Spleen (tissue), 11 donors: ENCODE measurements around the gene TSSC4. TPM values are rescaled to one million over a fixed set of nuclear protein-coding genes. Genes with fewer than 3 reads are reported as not detected.

ENCODE experiments used
- DNase-seq: peaks from one replicate; pipeline ENCODE4 v3.0.0-alpha.2; 2020
- H3K27ac ChIP-seq, 8 donors: fragments of 200-600 bp; sonication (generic) in 7 of 8; 1 replicate in 4 of 8; 2 replicates in 4 of 8; pipeline versions ENCODE4 v1.5.0 to v1.8.0; 2016 to 2021; ENCODE audit warnings: inconsistent platforms in 4 of 8, mild to moderate bottlenecking in 4 of 8, moderate library complexity in 1 of 8
- H3K27me3 ChIP-seq, 7 donors: fragments of 200-600 bp; sonication (generic) in 6 of 7; replicated peaks in 1 of 7; 1 replicate in 4 of 7; 2 replicates in 3 of 7; pipeline versions ENCODE4 v1.5.0 to v1.8.0; 2016 to 2021; ENCODE audit warnings: inconsistent platforms in 3 of 7, mild to moderate bottlenecking in 1 of 7
- H3K36me3 ChIP-seq, 6 donors: fragments of 200-600 bp; sonication (generic) in 5 of 6; 1 replicate in 4 of 6; 2 replicates in 2 of 6; pipeline versions ENCODE4 v1.5.0 to v1.8.0; 2016 to 2021; ENCODE audit warnings: inconsistent platforms in 2 of 6
- H3K4me1 ChIP-seq, 6 donors: fragments of 200-600 bp; sonication (generic) in 5 of 6; 1 replicate in 3 of 6; 2 replicates in 3 of 6; pipeline versions ENCODE4 v1.5.0 to v1.8.0; 2016 to 2021; ENCODE audit warnings: inconsistent platforms in 3 of 6
- H3K4me3 ChIP-seq, 8 donors: fragments of 200-600 bp; sonication (generic) in 7 of 8; 1 replicate in 4 of 8; 2 replicates in 4 of 8; pipeline versions ENCODE4 v1.5.0 to v1.8.0; 2016 to 2021; ENCODE audit warnings: inconsistent platforms in 4 of 8, mild to moderate bottlenecking in 4 of 8, moderate library complexity in 2 of 8
- H3K9me3 ChIP-seq, 8 donors: fragments of 200-600 bp; sonication (generic) in 7 of 8; 1 replicate in 4 of 8; 2 replicates in 4 of 8; pipeline versions ENCODE4 v1.5.0 to v1.8.0; 2016 to 2021; ENCODE audit warnings: inconsistent platforms in 4 of 8
- CTCF ChIP-seq, 11 experiments: fragments of 200-600 bp in 7 of 11; fragments of 450-650 bp in 4 of 11; sonication (generic) in 4 of 11; IDR thresholded peaks in 8 of 11; conservative IDR thresholded peaks in 3 of 11; 1 replicate in 7 of 11; 2 replicates in 4 of 11; pipeline versions ENCODE4 v1.4.0 to v1.8.0; 2016 to 2021; ENCODE audit warnings: antibody characterized with exemption in 11 of 11, inconsistent platforms in 4 of 11, mild to moderate bottlenecking in 1 of 11
- POLR2A ChIP-seq, 3 donors: fragments of 450-650 bp; IDR thresholded peaks; one replicate each; pipeline ENCODE4 v1.5.1; 2017; ENCODE audit warnings: antibody characterized with exemption in 3 of 3, mild to moderate bottlenecking in 1 of 3
- POLR2AphosphoS5 ChIP-seq, 3 donors: sonication (generic); formaldehyde crosslinking; IDR thresholded peaks; one replicate each; pipeline ENCODE4 v1.5.1; 2017; ENCODE audit warnings: antibody characterized with exemption in 3 of 3
- WGBS, 5 donors: extraction: QIAGEN DNeasy Blood & Tissue Kit in 3 of 5; methylation state at CpG; one replicate each; pipeline versions ENCODE4 v1.1.5 to v1.1.7; 2013 to 2018; 5-methylcytosine and 5-hydroxymethylcytosine counted together
- intact Hi-C: fragments of 100-400 bp; cut with DNase I; formaldehyde crosslinking; loops from one replicate; pipeline ENCODE4 v1.15.0; 2023; ENCODE audit warnings: low total_unique reads
- polyA plus RNA-seq, 3 donors: library from polyadenylated mRNA; stranded (reverse); fragments of 200-250 nt; gene quantifications; one replicate each; pipeline ENCODE4 v1.2.1, GENCODE V29; 2013
- total RNA-seq, 7 donors: library from RNA; depleted of rRNA in 3 of 7; stranded (reverse); fragments of >200 nt in 3 of 7; fragmentation: NEBNext Ultra II Directional in 4 of 7; extraction: Animal tissue kit (Norgen Biotek cat#: 25700) in 4 of 7; gene quantifications; one replicate each; pipeline versions ENCODE4 v1.1.0 to v1.2.1, GENCODE V29; 2016 to 2021
- donor health status: healthy with polysubstance abuse.
- donor health status: DM: no; HTN: no; CAD: no; lungs with moderate emphysema.
- donor health status: DM: no; HTN: no; CAD: no.
- donor health status: Bipolar disorder and iron deficiency.
- donor health status: healthy.
- donor health status: DM: no; HTN: no; CAD: no.
- donor health status: DM: yes; HTN: yes; CAD: no.

The TSSC4 gene
- total and polyA plus RNA-seq, 10 donors = 28.7 to 94.4 (median 43.7) TPM

- Histone ChIP-seq H3K4me1 (peaks cover 0 to 7% (median 0%) of the 10 kb centered on the region in 6 donors), H3K4me3 (no peak overlapping the region), H3K27ac (no peak overlapping the region), H3K9me3 (no peaks in the 10 kb centered on the region), H3K36me3 (no peaks in the 10 kb centered on the region), H3K27me3 (no peaks in the 10 kb centered on the region)
- intact Hi-C loops = no loop called here
- no peak for DNase-seq
- WGBS, 5 donors = 87 to 96% (median 94%) methylated on average over 5 to 9 of the region's 9 CpGs
- TF ChIP-seq POLR2A (IDR thresholded peaks at IDR 0.05) (no peak), CTCF (IDR thresholded peaks at IDR 0.05 in 8 of 11, conservative IDR thresholded peaks at IDR 0.05 in 3 of 11) (no peak), POLR2AphosphoS5 (IDR thresholded peaks at IDR 0.05) (no peak)
These were observed 41.0 kb upstream of the TSSC4 start for GRCh38 chr11:2359557-2359956.

- Histone ChIP-seq H3K4me3 (no peak overlapping the region), H3K9me3 (no peaks in the 10 kb centered on the region), H3K27me3 (no peaks in the 10 kb centered on the region), H3K4me1 (peaks cover 0 to 7% (median 0%) of the 10 kb centered on the region in 6 donors), H3K36me3 (no peaks in the 10 kb centered on the region), H3K27ac (no peak overlapping the region)
- intact Hi-C loops = no loop called here
- WGBS, 5 donors = 79 to 90% (median 89%) methylated on average over 13 to 14 of the region's 14 CpGs
- no peak for DNase-seq
- TF ChIP-seq POLR2A (IDR thresholded peaks at IDR 0.05) (no peak), CTCF (IDR thresholded peaks at IDR 0.05 in 8 of 11, conservative IDR thresholded peaks at IDR 0.05 in 3 of 11) (no peak)
These were observed 40.4 kb upstream of the TSSC4 start for GRCh38 chr11:2360081-2360642.

GRCh38 chr11:2361565-2361964 lies 39.0 kb upstream of the TSSC4 start:
- Histone ChIP-seq H3K9me3 (no peaks in the 10 kb centered on the region), H3K4me1 (peaks cover 0 to 13% (median 4%) of the 10 kb centered on the region in 6 donors), H3K4me3 (no peak overlapping the region), H3K27ac (no peak overlapping the region), H3K36me3 (no peaks in the 10 kb centered on the region), H3K27me3 (no peaks in the 10 kb centered on the region)
- WGBS, 5 donors = 68 to 89% (median 82%) methylated on average over 8 to 9 of the region's 9 CpGs
- no peak for DNase-seq
- TF ChIP-seq POLR2AphosphoS5 (IDR thresholded peaks at IDR 0.05) = no peak
- TF ChIP-seq POLR2A (IDR thresholded peaks at IDR 0.05) = no peak
- intact Hi-C loops = no loop called here

GRCh38 chr11:2362414-2362813 lies 38.1 kb upstream of the TSSC4 start:
- H3K9me3 ChIP-seq = no peaks in the 10 kb centered on the region
- H3K27ac ChIP-seq = no peak overlapping the region
- intact Hi-C loops = no loop called here
- H3K4me3 ChIP-seq = no peak overlapping the region
- TF ChIP-seq POLR2AphosphoS5 (IDR thresholded peaks at IDR 0.05) (no peak), CTCF (IDR thresholded peaks at IDR 0.05 in 8 of 11, conservative IDR thresholded peaks at IDR 0.05 in 3 of 11) (no peak), POLR2A (IDR thresholded peaks at IDR 0.05) (no peak)
- no peaks in the 10 kb centered on the region for H3K27me3 ChIP-seq
- H3K36me3 ChIP-seq = no peaks in the 10 kb centered on the region
- 71 to 86% (median 73%) methylated on average over 7 of the region's 7 CpGs for WGBS, 5 donors
- no peak for DNase-seq
- peaks cover 0 to 14% (median 5%) of the 10 kb centered on the region in 6 donors for H3K4me1 ChIP-seq
